Measurements from ENCODE around the gene DSTYK. TPM values are rescaled to one million over a fixed set of nuclear protein-coding genes. Genes with fewer than 3 reads are reported as not detected.

Gene DSTYK
- total RNA-seq, 1 experiment from 2014 or later, result 14.6 TPM

GRCh38 chr1:205140113-205140512 lies 71.4 kb downstream of the DSTYK start:
- no peak for DNase-seq (ENCODE audit: extremely low read depth, low read depth)

DNA sequence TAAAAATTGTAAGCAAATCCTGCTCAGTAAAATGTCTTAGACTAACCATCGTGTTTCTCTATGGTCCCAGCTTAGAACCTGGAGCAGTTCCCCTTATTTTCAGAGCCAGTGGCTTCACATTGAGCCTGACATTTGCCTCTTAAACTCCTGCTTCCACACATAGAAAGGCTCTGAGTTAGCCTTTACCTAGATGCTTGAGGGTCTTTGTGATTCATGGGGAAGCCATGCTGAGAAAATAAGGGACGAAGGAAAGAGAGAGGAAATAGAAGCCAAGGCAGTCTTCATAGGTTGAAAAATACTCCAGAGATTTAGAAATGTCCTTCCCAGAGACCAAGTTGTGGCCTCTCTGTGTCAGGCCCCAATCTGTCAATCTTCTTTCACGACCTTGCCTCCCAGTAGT lies 73.6 kb downstream of the DSTYK start:
- no peak for DNase-seq (ENCODE audit: extremely low read depth, low read depth)

- no peak for DNase-seq (ENCODE audit: extremely low read depth, low read depth)
Measured at GRCh38 chr1:205133287-205133686, 78.2 kb downstream of the DSTYK start.

DNA sequence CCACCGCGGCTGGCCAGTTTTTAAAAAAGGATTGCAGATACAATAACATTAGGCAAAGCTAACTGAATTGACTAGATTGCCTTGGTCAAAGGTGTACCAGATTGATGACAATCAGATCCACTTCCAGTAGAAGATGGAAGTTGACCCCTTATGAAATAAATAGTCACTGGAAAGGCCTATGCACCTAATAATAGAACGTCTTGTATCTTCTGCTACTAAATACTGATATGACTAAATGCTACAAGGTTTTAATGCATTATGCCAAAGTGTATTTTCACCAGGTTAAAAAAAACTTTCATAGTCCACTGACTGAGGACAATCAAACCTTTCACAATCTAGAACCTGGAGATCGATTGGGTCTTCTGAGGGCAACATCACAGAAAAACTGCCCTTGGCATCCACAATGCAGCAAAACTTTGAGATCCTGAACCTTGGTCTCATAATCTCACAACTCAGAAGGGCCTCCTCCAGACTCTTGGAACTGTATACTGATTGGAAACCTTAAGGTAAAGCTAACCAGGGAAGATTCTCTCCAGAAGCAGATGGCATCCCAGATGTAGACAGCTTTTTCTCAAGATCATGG lies 82.0 kb downstream of the DSTYK start:
- DNase-seq (ENCODE audit: extremely low read depth, low read depth), result no peak

GRCh38 chr1:205128050-205128449 lies 83.5 kb downstream of the DSTYK start:
- no peak for DNase-seq (ENCODE audit: extremely low read depth, low read depth)

DNA sequence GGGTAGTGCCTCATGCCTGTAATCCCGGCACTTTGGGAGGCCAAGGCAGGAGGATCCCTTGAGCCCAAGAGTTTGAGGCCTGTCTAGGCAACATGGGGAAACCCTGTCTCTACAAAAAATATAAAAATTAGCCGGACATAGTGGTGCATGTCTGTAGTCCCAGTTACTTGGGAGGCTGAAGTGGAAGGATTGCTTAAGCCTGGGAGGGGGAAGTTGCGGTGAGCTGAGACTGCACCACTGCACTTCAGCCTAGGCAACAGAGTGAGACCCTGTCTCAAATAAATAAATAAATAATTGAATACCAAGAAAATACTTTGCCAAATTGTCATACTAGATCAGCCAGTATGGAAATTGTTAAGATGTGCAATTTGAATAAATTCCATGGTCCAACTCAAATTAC lies 83.9 kb downstream of the DSTYK start:
- DNase-seq (ENCODE audit: extremely low read depth, low read depth), result no peak

GRCh38 chr1:205124726-205125125 lies 86.8 kb downstream of the DSTYK start:
- no peak for DNase-seq (ENCODE audit: extremely low read depth, low read depth)

- DNase-seq (ENCODE audit: extremely low read depth, low read depth), result no peak
Measured at GRCh38 chr1:205122489-205122882, 89.0 kb downstream of the DSTYK start.

- peak; percentile 99 for DNase-seq (ENCODE audit: extremely low read depth, low read depth)
Measured at GRCh38 chr1:205121660-205122488, 89.6 kb downstream of the DSTYK start, which contains the start of gene RBBP5. TSS of gene RBBP5 (minus strand) at chr1:205121978. CDS start at chr1:205121873, 105 bp downstream.

- DNase-seq (ENCODE audit: extremely low read depth, low read depth), result no peak
Measured at GRCh38 chr1:205118752-205119151, 92.8 kb downstream of the DSTYK start.

DNA sequence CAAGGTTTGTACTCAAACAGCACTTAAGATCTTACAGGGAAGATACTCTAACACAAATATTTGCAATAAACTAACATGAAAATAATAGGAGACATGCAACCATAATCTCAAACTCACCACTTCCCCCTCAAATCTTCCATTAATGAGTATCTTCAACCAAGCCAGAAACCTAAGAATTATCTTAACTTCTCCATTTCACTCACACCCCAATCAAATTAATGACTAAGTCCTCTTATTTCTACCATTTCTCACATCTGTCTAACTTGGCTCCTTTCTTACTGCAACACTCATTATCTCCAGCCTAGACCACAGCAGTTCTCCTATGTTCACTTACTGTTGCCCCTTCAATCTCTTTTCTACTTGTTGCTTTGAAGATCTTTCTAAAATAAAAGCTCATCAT lies 100.1 kb downstream of the DSTYK start:
- no peak for DNase-seq (ENCODE audit: extremely low read depth, low read depth)

- no peak for DNase-seq (ENCODE audit: extremely low read depth, low read depth)
Measured at GRCh38 chr1:205109711-205110110, 101.8 kb downstream of the DSTYK start.

DNA sequence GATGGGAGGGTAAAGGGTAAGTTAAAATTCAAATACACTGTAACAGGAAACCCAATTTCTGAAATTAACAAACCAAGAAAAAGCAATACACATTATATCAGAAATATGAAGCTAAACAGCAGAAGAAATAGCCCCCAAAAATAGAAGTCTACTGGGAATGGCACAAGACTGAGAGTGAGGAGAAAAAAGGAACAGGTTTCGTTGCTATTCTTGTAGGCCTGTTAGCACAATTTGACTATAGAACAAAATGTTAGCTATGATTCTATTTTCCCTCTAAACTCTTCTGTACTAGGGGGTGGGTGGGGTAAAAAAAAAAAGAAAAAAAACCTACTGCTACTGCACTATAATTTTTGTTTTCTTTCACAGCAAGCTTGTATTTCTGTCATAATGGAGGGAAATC lies 102.2 kb downstream of the DSTYK start:
- no peak for DNase-seq (ENCODE audit: extremely low read depth, low read depth)

DNA sequence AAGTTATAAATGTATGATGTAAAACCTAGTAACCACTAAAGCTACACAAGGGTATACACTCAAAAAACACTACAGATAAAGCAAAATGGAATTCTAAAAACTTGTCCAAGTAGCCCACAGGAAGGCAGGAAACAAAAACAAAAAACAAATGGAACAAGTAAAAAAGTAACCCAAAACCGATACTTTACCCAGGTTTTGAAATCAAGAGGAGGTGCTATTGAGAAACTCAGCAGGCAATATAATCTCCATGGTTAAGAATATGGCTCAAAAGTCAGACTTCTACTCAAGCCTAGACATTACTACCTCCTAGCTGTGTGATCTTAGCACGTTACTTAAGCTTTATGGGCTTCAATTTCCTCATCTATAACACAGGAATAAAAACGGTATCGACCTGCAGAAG lies 103.0 kb downstream of the DSTYK start:
- DNase-seq (ENCODE audit: extremely low read depth, low read depth), result no peak

DNA sequence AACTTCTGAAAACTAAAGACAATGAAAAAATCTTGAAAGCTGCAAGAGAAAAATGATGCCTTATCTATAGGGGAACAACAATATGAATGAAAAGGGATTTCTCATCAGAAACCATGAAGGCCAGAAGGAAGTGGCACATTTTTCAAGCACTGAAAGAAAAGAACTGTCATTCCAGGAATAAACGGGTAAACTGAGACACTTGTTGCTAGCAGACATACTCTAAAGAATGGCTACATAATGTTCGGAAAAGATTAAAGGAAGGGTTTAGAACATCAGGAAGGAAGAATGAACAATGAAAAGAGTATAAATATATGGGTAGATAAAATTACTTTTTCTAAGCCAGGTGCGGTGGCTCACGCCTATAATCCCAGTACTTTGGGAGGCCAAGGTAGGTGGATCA lies 104.2 kb downstream of the DSTYK start:
- no peak for DNase-seq (ENCODE audit: extremely low read depth, low read depth)

- DNase-seq (ENCODE audit: extremely low read depth, low read depth), result no peak
Measured at GRCh38 chr1:205102404-205102803, 109.1 kb downstream of the DSTYK start.

DNA sequence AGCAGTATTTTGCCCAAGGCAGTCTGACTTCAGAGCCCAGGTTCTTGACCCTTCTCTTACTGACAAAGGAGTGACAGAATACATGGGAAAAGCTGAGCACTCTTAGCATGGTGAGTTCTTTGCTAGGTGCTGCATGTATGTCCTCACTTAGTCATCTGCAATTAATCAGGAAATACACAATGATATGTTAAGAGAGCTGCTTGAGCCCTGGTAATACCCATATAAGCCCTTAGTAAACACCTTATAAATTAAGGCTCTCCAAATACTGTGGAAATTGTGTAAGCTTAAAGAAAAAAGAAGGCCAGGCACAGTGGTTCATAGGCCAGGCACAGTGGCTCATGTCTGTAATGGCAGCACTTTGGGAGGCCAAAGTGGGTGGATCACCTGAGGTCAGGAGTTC lies 113.3 kb downstream of the DSTYK start:
- no peak for DNase-seq (ENCODE audit: extremely low read depth, low read depth)

- no peak for DNase-seq (ENCODE audit: extremely low read depth, low read depth)
Measured at GRCh38 chr1:205095422-205095821, 116.1 kb downstream of the DSTYK start.

Measured in NCI-H460 (cell line).